Endothelial cell of umbilical vein (primary cell): ENCODE measurements around the gene B3GALT4. TPM values are rescaled to one million over a fixed set of nuclear protein-coding genes. Genes with fewer than 3 reads are reported as not detected.
A peak's percentile ranks its signal among the peaks of the same experiment; 100 is the strongest.

Source experiments
- BruUV-seq: library from RNA; stranded (reverse); fragments of 400-500 nt; replicated peaks from 2 replicates; lab custom pipeline; 2021; lab: Mats Ljungman, UMichigan
- CTCF ChIA-PET: fragments of 300-600, 350-600 bp; sonication (Branson Sonifier 250); formaldehyde crosslinking; loops from one replicate; lab custom pipeline; 2021; ENCODE audit warnings: antibody characterized with exemption, inconsistent platforms; lab: Charles Lee
- POLR2A ChIA-PET: fragments of 300-600, 350-600 bp; sonication (Branson Sonifier 250); formaldehyde crosslinking; loops from one replicate; lab custom pipeline; 2021; ENCODE audit warnings: antibody characterized with exemption, inconsistent platforms; lab: Charles Lee
- DNase-seq: peaks from one replicate; pipeline ENCODE4 v3.0.0-alpha.2; 2011; ENCODE audit warnings: low read depth, low spot score
- FAIRE-seq: peaks from 2 replicates; lab custom pipeline; 2011; peaks lifted over from hg19 to GRCh38; lab: Jason Lieb, UNC
- H2AFZ ChIP-seq: 2 replicates; pipeline ENCODE4 v1.6.0; 2012; ENCODE audit warnings: low read depth, low read length, control low read depth, inconsistent platforms
- H3K27ac ChIP-seq: 2 replicates; pipeline ENCODE4 v1.5.1; 2011; ENCODE audit warnings: low read depth, mild to moderate bottlenecking, control low read depth, low read length, moderate library complexity; ENCODE audit not compliant: insufficient read depth
- H3K27me3 ChIP-seq, 2 experiments: 2 replicates each; pipeline versions ENCODE4 v1.6.0 to v1.6.1; 2011; ENCODE audit warnings: low read length in 2 of 2, mixed read lengths in 1 of 2; ENCODE audit not compliant: control insufficient read depth in 2 of 2, insufficient read depth in 2 of 2
- H3K36me3 ChIP-seq, 2 experiments: 2 replicates in 1 of 2; 3 replicates in 1 of 2; pipeline ENCODE4 v1.5.1; 2011; ENCODE audit warnings: low read length in 2 of 2, mild to moderate bottlenecking in 1 of 2, moderate library complexity in 1 of 2; ENCODE audit not compliant: control insufficient read depth in 2 of 2, insufficient read depth in 2 of 2; ENCODE audit errors: extremely low read depth in 1 of 2
- H3K4me1 ChIP-seq: 3 replicates; pipeline ENCODE4 v1.5.1; 2011; ENCODE audit warnings: mild to moderate bottlenecking, low read length; ENCODE audit not compliant: control insufficient read depth, insufficient read depth; ENCODE audit errors: extremely low read depth
- H3K4me2 ChIP-seq: 2 replicates; pipeline ENCODE4 v1.6.1; 2011; ENCODE audit warnings: low read length, control low read depth, mixed read lengths; ENCODE audit not compliant: insufficient read depth
- H3K4me3 ChIP-seq, 3 experiments: fragments of 200-600 bp in 1 of 3; sonication (generic), shearing (Covaris generic) in 1 of 3; replicated peaks in 1 of 3; 2 replicates each; pipeline ENCODE4 v1.5.1; 2011 to 2016; ENCODE audit warnings: control low read depth in 3 of 3, low read length in 3 of 3, mild to moderate bottlenecking in 2 of 3, inconsistent platforms in 1 of 3, low read depth in 1 of 3, moderate library complexity in 1 of 3; ENCODE audit not compliant: insufficient read depth in 1 of 3
- H3K79me2 ChIP-seq: 2 replicates; pipeline ENCODE4 v1.6.0; 2012; ENCODE audit warnings: low read length, inconsistent platforms; ENCODE audit not compliant: control insufficient read depth, insufficient read depth
- H3K9ac ChIP-seq: replicated peaks from 2 replicates; pipeline ENCODE3; 2011; ENCODE audit warnings: low read length, control low read depth; ENCODE audit not compliant: insufficient read depth; ENCODE audit errors: extremely low read depth
- H3K9me1 ChIP-seq: replicated peaks from 3 replicates; pipeline ENCODE4 v1.6.0; 2011; ENCODE audit warnings: mild to moderate bottlenecking, low read length; ENCODE audit not compliant: control insufficient read depth, insufficient read depth; ENCODE audit errors: extremely low read depth
- H3K9me3 ChIP-seq: replicated peaks from 2 replicates; pipeline ENCODE4 v1.5.1; 2012; ENCODE audit warnings: low read length, inconsistent platforms; ENCODE audit not compliant: control insufficient read depth, insufficient read depth
- H4K20me1 ChIP-seq: replicated peaks from 2 replicates; pipeline ENCODE3; 2011; ENCODE audit warnings: mild to moderate bottlenecking, low read length; ENCODE audit not compliant: control insufficient read depth, insufficient read depth; ENCODE audit errors: extremely low read depth
- CTCF ChIP-seq, 2 donors: IDR thresholded peaks; 1 replicate in 1 of 2; 2 replicates in 1 of 2; pipeline ENCODE4 v1.5.1; 2011; ENCODE audit warnings: low read length in 2 of 2, mild to moderate bottlenecking in 2 of 2, moderate library complexity in 2 of 2, control low read depth in 1 of 2, inconsistent platforms in 1 of 2, low read depth in 1 of 2; ENCODE audit not compliant: insufficient read depth in 1 of 2; ENCODE audit errors: extremely low read depth in 1 of 2
- EZH2 ChIP-seq: IDR thresholded peaks from 2 replicates; pipeline ENCODE4 v1.6.1; 2012; ENCODE audit warnings: borderline replicate concordance, low read depth, mild to moderate bottlenecking, moderate library complexity, low read length, inconsistent platforms; ENCODE audit not compliant: severe bottlenecking
- FOS ChIP-seq: IDR thresholded peaks from 2 replicates; pipeline ENCODE4 v1.6.1; 2011; ENCODE audit warnings: mild to moderate bottlenecking, low read length, moderate library complexity, borderline replicate concordance; ENCODE audit not compliant: insufficient read depth
- GATA2 ChIP-seq: IDR thresholded peaks from 2 replicates; pipeline ENCODE4 v1.7.0; 2011; ENCODE audit warnings: low read depth, mild to moderate bottlenecking, moderate library complexity, mixed read lengths, low read length; ENCODE audit not compliant: insufficient read length, insufficient read depth
- JUN ChIP-seq: IDR thresholded peaks from 2 replicates; pipeline ENCODE4 v1.6.1; 2011; ENCODE audit warnings: borderline replicate concordance, low read depth; ENCODE audit not compliant: insufficient read length, insufficient read depth
- MYC ChIP-seq: IDR thresholded peaks from one replicate; pipeline ENCODE4 v1.6.1; 2011; ENCODE audit warnings: mild to moderate bottlenecking, low read depth, low read length
- POLR2A ChIP-seq: IDR thresholded peaks from 2 replicates; pipeline ENCODE4 v1.6.1; 2012; ENCODE audit warnings: low read depth, mild to moderate bottlenecking, control low read depth, low read length
- POLR2AphosphoS5 ChIP-seq: IDR thresholded peaks from 2 replicates; pipeline ENCODE4 v1.6.1; 2012; ENCODE audit warnings: low read depth, mild to moderate bottlenecking, control low read depth, low read length, moderate library complexity; ENCODE audit not compliant: insufficient read depth
- dilution Hi-C: fragments of 300-500 bp; cut with MboI; formaldehyde crosslinking; loops from one replicate; pipeline ENCODE4 v1.15.0; 2019; ENCODE audit warnings: low sequenced_read_pairs; ENCODE audit not compliant: extremely low pct_ligation_motif_present
- intact Hi-C: fragments of 100-400 bp; cut with micrococcal nuclease; formaldehyde crosslinking; loops from one replicate; pipeline ENCODE4 v1.10.0; 2022
- polyA plus RNA-seq, 4 experiments: library from polyadenylated mRNA; depleted of rRNA in 3 of 4; stranded (reverse) in 3 of 4; unstranded in 1 of 4; fragments of >200 nt; gene quantifications; 2 replicates each; pipeline versions ENCODE4 v1.2.1 to v1.2.3, GENCODE V29; 2011 to 2012; ENCODE audit warnings: missing spikeins in 1 of 4
- total RNA-seq: library from RNA; stranded (reverse); gene quantifications from 2 replicates; pipeline ENCODE4 v1.2.3, GENCODE V29; 2021
- TF ChIP-seq, protein P1 (sequence below): IDR thresholded peaks from 2 replicates; pipeline ENCODE4 v1.6.1; 2011; ENCODE audit not compliant: insufficient read depth, insufficient read length

B3GALT4 gene
- total and polyA plus RNA-seq, 2 donors (not counting 3 experiments of a cell fraction or from before 2014, with no cell fraction given) = 4.5 to 5.6 TPM

- H3K79me2 ChIP-seq = no peaks in the 10 kb centered on the region
- no peaks in the 10 kb centered on the region for H3K9me1 ChIP-seq
- H4K20me1 ChIP-seq = no peaks in the 10 kb centered on the region
- H3K4me3 ChIP-seq = peak overlapping the region; percentile 13 to 51 (median 33)
- intact Hi-C loops (loop anchor here (1.0 to 10.0 kb wide), 5 partner anchors 40 to 364 kb away; partner anchors contain the start of gene RING1), dilution Hi-C loops (no loop called here)
- FAIRE-seq (no peak), DNase-seq (no peak)
- peaks cover 23% of the 10 kb centered on the region for H3K4me1 ChIP-seq
- ChIA-PET POLR2A (interaction anchor here (1.9 to 2.7 kb wide), 3 partner anchors 23 to 277 kb away, joined by 4 to 12 read pairs (median 10); partner anchors contain the start of genes RING1, RPS18 and VPS52), CTCF (interaction anchor here (0.7 to 4.5 kb wide), 46 partner anchors 12 to 1751 kb away, joined by 3 to 99 read pairs (median 6); partner anchors contain the start of genes HLA-DPA1, HSD17B8, RGL2 and RING1)
- peaks cover 0 to 2% of the 10 kb centered on the region in 2 experiments for H3K27me3 ChIP-seq
- H3K27ac ChIP-seq = peak overlapping the region; percentile 64
- peak overlapping the region; percentile 81 for H2AFZ ChIP-seq
- no peak for TF ChIP-seq EZH2
- no peaks in the 10 kb centered on the region for H3K9me3 ChIP-seq
- H3K9ac ChIP-seq = peak overlapping the region; percentile 57
- peaks cover 0 to 2% of the 10 kb centered on the region in 2 experiments for H3K36me3 ChIP-seq
- peak overlapping the region; percentile 91 for H3K4me2 ChIP-seq
- BruUV-seq = TSS peak; percentile 16
Observed at GRCh38 chr6:33248643-33248931, 28.3 kb upstream of the B3GALT4 start.

- peak overlapping the region; percentile 72 for H3K27ac ChIP-seq
- ChIA-PET CTCF (interaction anchor here (0.9 to 4.5 kb wide), 35 partner anchors 11 to 658 kb away, joined by 3 to 99 read pairs (median 9); partner anchors contain the start of genes HSD17B8, RGL2, RING1 and RPS18), POLR2A (interaction anchor here (0.7 to 2.7 kb wide), 5 partner anchors 23 to 277 kb away, joined by 3 to 12 read pairs (median 4); partner anchors contain the start of genes RING1, RPS18 and VPS52)
- H3K9ac ChIP-seq = peak overlapping the region; percentile 69
- peak; percentile 100 for DNase-seq
- TF ChIP-seq CTCF (IDR thresholded peaks at IDR 0.05; ENCODE audit: extremely low read depth in 1 of 2, insufficient read depth in 1 of 2, low read depth in 1 of 2, low read length in 2 of 2) = peak in 1 of 2 donors; percentile 21
- TF ChIP-seq POLR2A = peak; percentile 93
- TF ChIP-seq EZH2 = no peak
- TF ChIP-seq FOS = peak; percentile 33
- no peak for TF ChIP-seq GATA2
- TF ChIP-seq POLR2AphosphoS5 = peak; percentile 91
- TF ChIP-seq, protein P1, sequence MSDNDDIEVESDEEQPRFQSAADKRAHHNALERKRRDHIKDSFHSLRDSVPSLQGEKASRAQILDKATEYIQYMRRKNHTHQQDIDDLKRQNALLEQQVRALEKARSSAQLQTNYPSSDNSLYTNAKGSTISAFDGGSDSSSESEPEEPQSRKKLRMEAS = peak; percentile 27
- peak; percentile 10 for TF ChIP-seq MYC
- TF ChIP-seq JUN = no peak
- dilution Hi-C loops = no loop called here
- H3K36me3 ChIP-seq = peaks cover 0 to 2% of the 10 kb centered on the region in 2 experiments
- intact Hi-C loops = loop anchor here (1.0 to 10.0 kb wide), 8 partner anchors 22 to 364 kb away; partner anchors contain the start of genes RING1, RXRB, SLC39A7 and VPS52
- FAIRE-seq = peak; percentile 98
- peaks cover 23% of the 10 kb centered on the region for H3K4me1 ChIP-seq
- peak overlapping the region; percentile 81 for H2AFZ ChIP-seq
- BruUV-seq = no TSS peak
- H4K20me1 ChIP-seq = no peaks in the 10 kb centered on the region
- H3K79me2 ChIP-seq = no peaks in the 10 kb centered on the region
- peak overlapping the region; percentile 91 for H3K4me2 ChIP-seq
- H3K27me3 ChIP-seq = peaks cover 0 to 2% of the 10 kb centered on the region in 2 experiments
- H3K9me3 ChIP-seq = no peaks in the 10 kb centered on the region
- no peaks in the 10 kb centered on the region for H3K9me1 ChIP-seq
- peak overlapping the region; percentile 18 to 69 (median 38) for H3K4me3 ChIP-seq
Observed at GRCh38 chr6:33248932-33249731, 27.8 kb upstream of the B3GALT4 start.
